HEK293T (cell line): ENCODE measurements around the gene ROR1.

Experiments used
- CTCF ChIA-PET: fragments of 350-600 bp; formaldehyde crosslinking; extraction: SDS; loops from one replicate; lab custom pipeline; 2021; ENCODE audit warnings: antibody characterized with exemption, inconsistent platforms; lab: Yijun Ruan, JAX
- POLR2A ChIA-PET: fragments of 350-600 bp; formaldehyde crosslinking; extraction: SDS; loops from one replicate; lab custom pipeline; 2020; ENCODE audit warnings: antibody characterized with exemption, inconsistent platforms; lab: Yijun Ruan, JAX
- DNase-seq: peaks from one replicate; pipeline ENCODE4 v3.0.0; 2012; ENCODE audit warnings: mixed read lengths; ENCODE audit errors: extremely low spot score
- ARNT ChIP-seq: fragments of 450-650 bp; IDR thresholded peaks from 2 replicates; pipeline ENCODE4 v1.6.1; 2017; ENCODE audit warnings: mild to moderate bottlenecking
- BHLHE40 ChIP-seq: fragments of 450-650 bp; IDR thresholded peaks from 2 replicates; pipeline ENCODE4 v1.6.1; 2016; ENCODE audit warnings: mild to moderate bottlenecking, moderate library complexity, borderline replicate concordance
- CTBP1 ChIP-seq: fragments of 450-650 bp; IDR thresholded peaks from 2 replicates; pipeline ENCODE4 v1.6.1; 2016; ENCODE audit warnings: borderline replicate concordance
- ELF4 ChIP-seq: fragments of 450-650 bp; IDR thresholded peaks from 2 replicates; pipeline ENCODE4 v1.6.1; 2017; ENCODE audit warnings: antibody characterized with exemption
- FOXA1 ChIP-seq: fragments of 450-650 bp; IDR thresholded peaks from 2 replicates; pipeline ENCODE4 v1.6.1; 2016; ENCODE audit warnings: mild to moderate bottlenecking
- FOXK2 ChIP-seq: fragments of 450-650 bp; IDR thresholded peaks from 2 replicates; pipeline ENCODE4 v1.6.1; 2016; ENCODE audit warnings: mild to moderate bottlenecking
- FOXM1 ChIP-seq: fragments of 450-650 bp; IDR thresholded peaks from 2 replicates; pipeline ENCODE4 v1.6.1; 2017; ENCODE audit warnings: mild to moderate bottlenecking, borderline replicate concordance
- HDGF ChIP-seq: fragments of 450-650 bp; IDR thresholded peaks from 2 replicates; pipeline ENCODE4 v1.6.1; 2017; ENCODE audit warnings: antibody characterized with exemption, borderline replicate concordance
- L3MBTL2 ChIP-seq: fragments of 450-650 bp; conservative IDR thresholded peaks from 2 replicates; pipeline ENCODE4 v1.6.1; 2016; ENCODE audit warnings: mild to moderate bottlenecking
- LEF1 ChIP-seq: fragments of 450-650 bp; IDR thresholded peaks from 2 replicates; pipeline ENCODE4 v1.6.1; 2017; ENCODE audit warnings: mild to moderate bottlenecking, borderline replicate concordance
- NFRKB ChIP-seq: fragments of 450-650 bp; IDR thresholded peaks from 2 replicates; pipeline ENCODE4 v1.6.1; 2016; ENCODE audit warnings: mild to moderate bottlenecking, moderate library complexity
- SP1 ChIP-seq: fragments of 450-650 bp; IDR thresholded peaks from 2 replicates; pipeline ENCODE4 v1.6.1; 2017
- SUZ12 ChIP-seq: fragments of 450-650 bp; IDR thresholded peaks from 2 replicates; pipeline ENCODE4 v1.6.1; 2016; ENCODE audit warnings: mild to moderate bottlenecking
- TARDBP ChIP-seq: fragments of 450-650 bp; IDR thresholded peaks from 2 replicates; pipeline ENCODE4 v1.6.1; 2016
- ZNF384 ChIP-seq: fragments of 450-650 bp; IDR thresholded peaks from 2 replicates; pipeline ENCODE4 v1.6.1; 2016
- TF ChIP-seq, protein P1 (sequence below): fragments of 450-650 bp; IDR thresholded peaks from 2 replicates; pipeline ENCODE4 v1.6.1; 2016

ROR1 gene

DNA sequence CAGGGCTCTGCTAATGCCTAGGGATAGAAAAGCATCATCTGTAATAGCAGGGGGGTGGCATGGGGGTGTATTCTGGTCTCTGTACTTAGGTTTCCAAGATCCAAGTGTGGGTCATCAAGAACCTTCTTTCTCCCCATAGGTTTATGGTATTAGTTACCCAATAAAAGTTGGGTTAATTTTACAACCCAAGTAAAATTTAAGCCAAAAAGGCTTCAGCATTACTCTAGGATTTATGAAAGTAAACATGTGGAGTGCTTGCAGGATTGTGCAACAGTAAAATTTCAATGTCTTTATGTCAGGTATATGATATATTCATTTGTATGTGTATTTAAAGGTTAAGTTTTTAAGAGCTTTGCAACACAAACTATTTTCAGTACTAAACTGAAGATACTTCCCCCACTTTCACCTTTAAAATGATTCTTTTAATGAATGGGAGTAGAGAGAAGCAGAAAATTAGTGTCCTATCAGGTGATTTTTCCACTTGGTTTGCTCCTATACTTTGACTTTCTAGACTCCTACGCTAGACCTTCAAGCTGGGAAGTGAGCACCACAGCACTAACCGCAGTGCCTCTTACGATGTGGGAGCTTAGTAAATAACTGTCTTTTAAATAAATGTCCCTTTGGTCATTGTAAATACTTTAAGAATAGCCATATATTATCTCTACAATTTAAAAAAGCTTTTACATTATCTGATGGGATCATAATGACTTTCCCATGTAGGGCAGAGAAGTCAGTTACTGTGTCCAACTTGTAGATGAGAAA, 361.8 kb downstream of the ROR1 start:
- no peak for DNase-seq
- POLR2A ChIA-PET, result no interaction called here
- CTCF ChIA-PET, result interaction anchor here (0.7 to 1.0 kb wide), 4 partner anchors 13 to 459 kb away, joined by 3 to 4 read pairs (median 3); no protein-coding TSS in a partner anchor
- TF ChIP-seq LEF1 (no peak), SP1 (no peak), NFRKB (no peak), BHLHE40 (no peak), HDGF (no peak), FOXA1 (no peak), SUZ12 (no peak), L3MBTL2 (no peak), ELF4 (no peak), FOXK2 (no peak), CTBP1 (no peak), ARNT (no peak), TARDBP (no peak), ZNF384 (no peak), FOXM1 (no peak)
- TF ChIP-seq, protein P1, sequence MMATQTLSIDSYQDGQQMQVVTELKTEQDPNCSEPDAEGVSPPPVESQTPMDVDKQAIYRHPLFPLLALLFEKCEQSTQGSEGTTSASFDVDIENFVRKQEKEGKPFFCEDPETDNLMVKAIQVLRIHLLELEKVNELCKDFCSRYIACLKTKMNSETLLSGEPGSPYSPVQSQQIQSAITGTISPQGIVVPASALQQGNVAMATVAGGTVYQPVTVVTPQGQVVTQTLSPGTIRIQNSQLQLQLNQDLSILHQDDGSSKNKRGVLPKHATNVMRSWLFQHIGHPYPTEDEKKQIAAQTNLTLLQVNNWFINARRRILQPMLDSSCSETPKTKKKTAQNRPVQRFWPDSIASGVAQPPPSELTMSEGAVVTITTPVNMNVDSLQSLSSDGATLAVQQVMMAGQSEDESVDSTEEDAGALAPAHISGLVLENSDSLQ, result no peak

GRCh38 chr1:64136296-64136695, 362.5 kb downstream of the ROR1 start:
- TF ChIP-seq NFRKB, result no peak
- no peak for TF ChIP-seq LEF1
- no peak for TF ChIP-seq ELF4
- TF ChIP-seq, protein P1, result no peak
- TF ChIP-seq SUZ12, result no peak
- TF ChIP-seq HDGF, result no peak
- no peak for TF ChIP-seq CTBP1
- no peak for TF ChIP-seq BHLHE40
- TF ChIP-seq ZNF384, result no peak
- TF ChIP-seq SP1, result no peak
- TF ChIP-seq FOXK2, result no peak
- TF ChIP-seq ARNT, result no peak
- no peak for TF ChIP-seq L3MBTL2
- TF ChIP-seq FOXM1, result no peak
- TF ChIP-seq FOXA1, result no peak
- TF ChIP-seq TARDBP, result no peak
- DNase-seq, result no peak
- ChIA-PET POLR2A (no interaction called here), CTCF (interaction anchor here (0.7 to 1.0 kb wide), 5 partner anchors 12 to 561 kb away, joined by 3 to 4 read pairs (median 3); no protein-coding TSS in a partner anchor)

DNA sequence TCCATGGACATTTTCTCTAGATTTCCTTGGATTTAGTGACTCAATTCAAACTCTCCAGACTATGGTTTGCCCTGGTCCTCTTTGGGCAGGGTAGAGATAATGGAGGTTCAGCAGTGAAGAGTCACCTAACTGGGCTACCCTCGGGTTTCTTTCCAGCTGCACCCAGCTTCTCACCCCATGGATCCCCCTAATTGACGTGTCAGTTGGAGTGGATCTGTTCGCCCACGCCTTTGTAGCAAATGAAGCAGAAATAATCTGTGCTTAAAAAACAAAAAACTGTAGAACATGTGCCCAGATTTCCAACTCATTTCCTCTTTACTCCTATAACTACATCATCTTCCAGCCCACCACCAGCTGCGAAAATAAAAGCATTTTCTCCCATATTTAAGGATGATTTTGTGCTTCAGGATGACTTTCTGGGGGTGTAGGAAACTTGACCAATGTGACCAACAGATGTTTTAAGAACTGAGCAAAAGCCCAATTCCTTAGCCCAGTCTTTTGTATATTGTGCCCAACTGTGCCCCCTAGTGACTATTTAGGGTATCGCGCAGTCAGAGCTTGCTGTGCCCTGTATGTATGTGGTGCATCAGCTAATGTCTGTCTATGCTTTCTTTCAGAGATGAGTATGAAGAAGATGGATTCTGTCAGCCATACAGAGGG, 363.1 kb downstream of the ROR1 start:
- ChIA-PET POLR2A (no interaction called here), CTCF (interaction anchor here (0.6 to 1.9 kb wide), 25 partner anchors 10 to 561 kb away, joined by 3 to 15 read pairs (median 3); partner anchors contain the start of gene ROR1)
- TF ChIP-seq ARNT, result no peak
- TF ChIP-seq LEF1, result no peak
- TF ChIP-seq ELF4, result no peak
- no peak for TF ChIP-seq CTBP1
- TF ChIP-seq BHLHE40, result no peak
- no peak for TF ChIP-seq HDGF
- no peak for TF ChIP-seq NFRKB
- TF ChIP-seq FOXA1, result no peak
- peak; percentile 79 for DNase-seq

DNA sequence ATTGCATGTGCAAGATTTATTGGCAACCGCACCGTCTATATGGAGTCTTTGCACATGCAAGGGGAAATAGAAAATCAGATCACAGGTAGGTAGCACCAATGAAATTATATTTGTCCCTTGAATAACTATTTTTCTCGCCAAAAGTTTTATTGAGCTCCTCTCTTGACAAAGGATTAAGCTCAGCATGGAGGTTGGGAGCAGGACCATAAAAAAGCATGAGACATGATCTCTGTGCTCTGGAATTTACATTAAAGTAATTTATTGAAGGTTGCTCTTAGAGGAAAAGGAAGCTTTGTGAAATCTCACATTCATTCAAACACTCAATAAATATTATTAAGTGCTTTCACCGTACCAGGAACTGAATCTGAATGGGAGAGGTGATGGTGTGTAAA, 363.6 kb downstream of the ROR1 start:
- TF ChIP-seq ARNT, result no peak
- TF ChIP-seq, protein P1, result no peak
- no peak for TF ChIP-seq BHLHE40
- no peak for TF ChIP-seq CTBP1
- TF ChIP-seq FOXA1, result no peak
- TF ChIP-seq SP1, result no peak
- TF ChIP-seq ELF4, result no peak
- TF ChIP-seq L3MBTL2, result no peak
- TF ChIP-seq HDGF, result no peak
- TF ChIP-seq LEF1, result no peak
- no peak for TF ChIP-seq ZNF384
- TF ChIP-seq TARDBP, result no peak
- TF ChIP-seq SUZ12, result no peak
- TF ChIP-seq FOXK2, result no peak
- TF ChIP-seq NFRKB, result no peak
- no peak for TF ChIP-seq FOXM1
- DNase-seq, result no peak
- ChIA-PET CTCF (interaction anchor here (0.6 to 1.9 kb wide), 26 partner anchors 10 to 463 kb away, joined by 3 to 15 read pairs (median 4); partner anchors contain the start of gene ROR1), POLR2A (no interaction called here)

DNA sequence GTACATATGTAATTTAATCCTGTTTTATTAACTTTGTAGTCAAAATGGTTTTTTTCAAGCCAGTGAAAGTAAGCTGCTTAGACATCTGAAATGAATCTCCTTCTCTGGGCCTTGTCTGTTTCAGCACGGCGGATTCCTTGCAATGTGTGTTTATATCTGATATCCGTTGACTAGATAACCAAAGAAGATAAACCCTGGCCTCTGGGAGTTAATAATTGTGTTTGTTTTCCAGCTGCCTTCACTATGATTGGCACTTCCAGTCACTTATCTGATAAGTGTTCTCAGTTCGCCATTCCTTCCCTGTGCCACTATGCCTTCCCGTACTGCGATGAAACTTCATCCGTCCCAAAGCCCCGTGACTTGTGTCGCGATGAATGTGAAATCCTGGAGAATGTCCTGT, 366.1 kb downstream of the ROR1 start:
- ChIA-PET CTCF (interaction anchor here (0.6 to 1.2 kb wide), 3 partner anchors 219 to 448 kb away, joined by 3 read pairs; no protein-coding TSS in a partner anchor), POLR2A (no interaction called here)
- no peak for DNase-seq
- TF ChIP-seq SP1 (no peak), ELF4 (no peak), BHLHE40 (no peak), L3MBTL2 (no peak), ZNF384 (no peak), ARNT (no peak), CTBP1 (no peak), FOXA1 (no peak), LEF1 (no peak), TARDBP (no peak), HDGF (no peak), SUZ12 (no peak), FOXM1 (no peak), FOXK2 (no peak), NFRKB (no peak)
- TF ChIP-seq, protein P1, result no peak
